Esophagus (tissue), 2 donors: ENCODE results near the gene DERA. TPM values are rescaled to one million over a fixed set of nuclear protein-coding genes. Genes with fewer than 3 reads are reported as not detected.
"Not testable (repeated sequence)": the region's sequence is repeated elsewhere in the genome, so short reads cannot be mapped to it uniquely, and the experiment has no call there.

Experiments used
- H3K27ac ChIP-seq, 2 donors: one replicate each; pipeline ENCODE4 v1.5.1; 2013; ENCODE audit warnings: low read depth in 2 of 2, mild to moderate bottlenecking in 2 of 2, inconsistent platforms in 1 of 2, low read length in 1 of 2, moderate library complexity in 1 of 2
- H3K27me3 ChIP-seq, 2 donors: one replicate each; pipeline ENCODE4 v1.6.1; 2013; ENCODE audit warnings: low read length in 2 of 2, control low read depth in 1 of 2, mild to moderate bottlenecking in 1 of 2; ENCODE audit not compliant: insufficient read depth in 2 of 2, control insufficient read depth in 1 of 2
- H3K36me3 ChIP-seq, 2 donors: one replicate each; pipeline ENCODE4 v1.6.1; 2013; ENCODE audit warnings: low read length in 1 of 2; ENCODE audit not compliant: control insufficient read depth in 2 of 2, insufficient read depth in 2 of 2
- H3K4me1 ChIP-seq, 2 donors: one replicate each; pipeline ENCODE4 v1.6.1; 2013; ENCODE audit warnings: low read length in 1 of 2; ENCODE audit not compliant: control insufficient read depth in 2 of 2, insufficient read depth in 2 of 2
- H3K4me3 ChIP-seq, 2 donors: one replicate each; pipeline ENCODE4 v1.5.1; 2013; ENCODE audit warnings: low read length in 2 of 2, mild to moderate bottlenecking in 2 of 2, low read depth in 1 of 2, moderate library complexity in 1 of 2
- H3K9me3 ChIP-seq, 2 donors: one replicate each; pipeline ENCODE4 v1.6.1; 2013; ENCODE audit warnings: mild to moderate bottlenecking in 2 of 2, low read depth in 1 of 2, low read length in 1 of 2, moderate library complexity in 1 of 2; ENCODE audit not compliant: control insufficient read depth in 2 of 2, insufficient read depth in 1 of 2
- WGBS, 2 donors: extraction: QIAGEN DNeasy Blood & Tissue Kit; methylation state at CpG; one replicate each; pipeline ENCODE4 v1.1.7; 2013; 5-methylcytosine and 5-hydroxymethylcytosine counted together
- polyA plus RNA-seq, 2 donors: library from polyadenylated mRNA; stranded (reverse); fragments of 200-250 nt; gene quantifications; one replicate each; pipeline ENCODE4 v1.2.3, GENCODE V29; 2013
- donor health status: healthy with polysubstance abuse.
- donor health status: Bipolar disorder and iron deficiency.

Gene DERA
- polyA plus RNA-seq, 2 donors = 30.7 to 37.2 TPM

DNA sequence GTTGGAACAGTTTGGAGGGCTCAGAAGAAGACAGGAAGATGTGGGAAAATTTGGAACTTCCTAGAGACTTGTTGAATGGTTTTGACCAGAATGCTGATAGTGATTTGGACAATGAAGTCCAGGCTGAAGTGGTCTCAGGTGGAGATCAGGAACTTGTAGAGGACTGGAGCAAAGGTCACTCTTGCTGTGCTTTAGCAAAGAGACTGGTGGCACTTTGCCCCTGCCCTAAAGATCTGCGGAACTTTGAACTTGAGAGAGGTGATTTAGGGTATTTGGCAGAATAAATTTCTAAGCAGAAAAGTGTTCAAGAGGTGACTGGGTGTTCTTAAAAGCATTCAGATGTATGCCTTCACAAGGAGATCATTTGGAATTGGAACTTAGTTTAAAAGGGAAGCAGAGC lies 102.6 kb downstream of the DERA start:
- not testable (repeated sequence) for H3K4me1 ChIP-seq, H3K36me3 ChIP-seq, H3K9me3 ChIP-seq, H3K27me3 ChIP-seq, H3K27ac ChIP-seq, H3K4me3 ChIP-seq
- WGBS, 2 donors = 88 to 96% methylated on average over 1 of the region's 1 CpG

DNA sequence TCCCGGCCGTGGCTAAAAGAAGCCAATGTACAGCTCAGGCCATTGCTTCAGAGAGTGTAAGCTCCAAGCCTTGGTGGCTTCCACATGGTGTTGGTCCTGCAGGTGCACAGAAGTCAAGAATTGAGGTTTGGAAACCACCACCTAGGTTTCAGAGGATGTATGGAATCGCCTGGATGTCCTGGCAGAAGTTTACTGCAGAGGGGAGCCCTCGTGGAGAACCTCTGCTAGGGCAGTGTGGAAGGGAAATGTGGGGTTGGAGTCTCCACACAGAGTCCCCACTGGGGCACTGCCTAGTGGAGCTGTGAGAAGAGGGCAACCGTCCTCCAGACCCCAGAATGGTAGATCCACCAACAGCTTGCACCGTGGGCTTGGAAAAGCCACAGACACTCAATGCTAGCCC lies 103.3 kb downstream of the DERA start:
- not testable (repeated sequence) for H3K4me3 ChIP-seq, H3K9me3 ChIP-seq, H3K4me1 ChIP-seq, H3K36me3 ChIP-seq, H3K27me3 ChIP-seq, H3K27ac ChIP-seq
- 97 to 100% methylated on average over 6 of the region's 6 CpGs for WGBS, 2 donors

DNA sequence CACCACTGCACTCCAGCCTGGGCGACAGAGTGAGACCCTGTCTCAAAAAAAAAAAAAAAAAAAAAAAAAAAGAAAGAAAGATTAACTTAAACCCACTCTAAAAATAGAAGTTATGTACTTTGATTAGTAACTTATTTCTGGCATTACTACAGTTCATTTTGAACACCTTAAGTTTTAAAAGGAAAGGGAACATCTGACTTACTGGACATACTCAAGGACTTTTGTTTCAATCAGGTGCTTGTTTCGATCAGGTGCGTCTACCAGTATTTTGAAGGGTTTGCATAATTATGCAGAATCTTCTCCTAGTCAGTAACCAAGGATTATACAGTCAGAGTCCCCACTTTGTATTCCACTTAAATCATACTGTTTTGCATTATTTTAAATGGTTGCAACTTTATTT lies 105.6 kb downstream of the DERA start:
- WGBS, 2 donors = 91 to 100% methylated on average over 3 of the region's 3 CpGs
- H3K4me1 ChIP-seq = no peaks in the 10 kb centered on the region
- H3K27me3 ChIP-seq = no peaks in the 10 kb centered on the region
- no peak overlapping the region for H3K27ac ChIP-seq
- peaks cover 0 to 6% of the 10 kb centered on the region in 2 donors for H3K36me3 ChIP-seq
- H3K4me3 ChIP-seq = no peak overlapping the region
- peaks cover 0 to 7% of the 10 kb centered on the region in 2 donors for H3K9me3 ChIP-seq

DNA sequence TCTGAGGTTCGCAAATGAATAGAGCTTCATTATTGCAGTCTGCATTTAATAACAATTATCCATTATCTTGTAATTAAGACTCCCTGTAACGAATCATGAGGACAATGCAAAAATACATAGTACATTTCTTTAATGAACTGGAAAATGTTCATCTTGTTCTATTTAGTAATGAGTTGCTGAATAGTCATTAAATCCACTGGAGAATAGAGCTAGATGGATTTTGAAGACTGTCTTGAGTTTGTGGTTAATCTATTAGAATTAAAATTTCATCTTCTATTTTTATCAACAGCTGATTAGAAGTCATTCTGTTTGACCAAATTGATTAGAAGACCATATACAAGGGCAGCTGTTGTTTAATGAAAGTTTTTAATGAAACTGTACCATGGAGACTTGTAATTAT lies 107.2 kb downstream of the DERA start:
- Histone ChIP-seq H3K4me1 (no peaks in the 10 kb centered on the region), H3K9me3 (peaks cover 0 to 7% of the 10 kb centered on the region in 2 donors), H3K27me3 (no peaks in the 10 kb centered on the region), H3K4me3 (no peak overlapping the region), H3K27ac (no peak overlapping the region), H3K36me3 (peaks cover 0 to 6% of the 10 kb centered on the region in 2 donors)
- WGBS, 2 donors = 96 to 97% methylated on average over 2 of the region's 2 CpGs

DNA sequence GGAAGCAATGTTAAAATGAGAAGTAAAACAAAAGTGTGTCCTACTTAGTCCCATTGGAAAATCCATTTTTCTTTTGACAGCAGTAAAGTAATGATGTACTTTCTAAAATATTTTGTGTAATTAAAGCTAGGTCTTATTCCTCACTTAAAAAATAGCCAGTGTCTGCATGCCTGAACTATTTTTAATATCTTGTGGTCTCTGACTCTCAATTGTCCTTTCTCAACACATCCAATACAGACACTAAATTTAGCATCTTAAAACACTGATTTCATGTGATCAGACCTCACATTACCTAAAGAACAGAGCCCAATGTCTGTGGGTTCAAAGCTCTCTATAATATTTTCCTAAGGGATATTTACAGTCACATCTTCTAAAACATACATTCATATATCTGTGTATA lies 108.0 kb downstream of the DERA start:
- Histone ChIP-seq H3K4me1 (no peaks in the 10 kb centered on the region), H3K36me3 (peaks cover 0 to 5% of the 10 kb centered on the region in 2 donors), H3K9me3 (peaks cover 0 to 6% of the 10 kb centered on the region in 2 donors), H3K27ac (no peak overlapping the region), H3K4me3 (no peak overlapping the region), H3K27me3 (no peaks in the 10 kb centered on the region)

DNA sequence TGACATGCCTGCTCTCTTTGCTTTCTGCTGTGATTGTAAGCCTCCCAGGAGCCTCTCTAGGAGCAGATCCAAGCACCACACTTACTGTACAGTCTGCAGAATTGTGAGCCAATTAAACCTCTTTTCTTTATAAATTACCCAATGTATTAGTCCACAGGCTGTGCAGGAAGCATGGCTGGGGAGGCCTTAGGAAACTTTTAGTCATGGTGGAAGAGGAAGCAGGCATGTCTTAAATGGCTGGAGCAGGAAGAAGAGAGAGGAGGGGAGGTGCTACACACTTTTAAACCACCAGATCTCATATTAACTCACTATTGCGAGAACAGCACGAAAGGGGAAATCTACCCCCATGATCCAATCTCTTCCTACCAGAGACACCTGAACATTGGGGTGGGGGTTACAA lies 108.9 kb downstream of the DERA start:
- 93 to 96% methylated on average over 2 of the region's 2 CpGs for WGBS, 2 donors

DNA sequence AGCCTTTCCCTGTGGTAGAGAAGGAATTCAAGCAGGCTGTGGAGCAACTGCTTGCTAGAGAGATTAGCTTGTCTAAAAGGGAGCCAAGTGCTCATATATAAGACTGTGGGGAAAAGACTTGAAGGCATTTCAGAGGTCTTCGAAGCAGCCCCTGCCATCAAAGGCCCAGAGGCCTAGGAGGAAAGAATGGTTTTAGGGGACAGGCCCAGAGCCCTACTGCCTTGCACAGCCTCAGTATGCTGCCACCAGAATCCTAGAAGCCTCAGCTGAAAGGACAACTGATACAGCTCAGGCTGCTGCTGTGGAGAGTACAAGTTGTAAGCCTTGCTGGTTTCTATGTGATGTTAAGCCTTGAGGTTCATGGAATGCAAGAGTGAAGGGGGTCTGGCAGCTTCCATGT lies 109.9 kb downstream of the DERA start:
- Histone ChIP-seq H3K4me1 (no peaks in the 10 kb centered on the region), H3K27ac (no peak overlapping the region), H3K4me3 (no peak overlapping the region), H3K9me3 (no peaks in the 10 kb centered on the region), H3K36me3 (no peaks in the 10 kb centered on the region), H3K27me3 (no peaks in the 10 kb centered on the region)
- 98 to 100% methylated on average over 1 of the region's 1 CpG for WGBS, 2 donors

More for the DNA sequence above, 108.9 kb downstream of the DERA start:
- Histone ChIP-seq H3K9me3 (no peaks in the 10 kb centered on the region), H3K4me1 (no peaks in the 10 kb centered on the region), H3K4me3 (no peak overlapping the region), H3K27ac (no peak overlapping the region), H3K36me3 (no peaks in the 10 kb centered on the region), H3K27me3 (no peaks in the 10 kb centered on the region)

DNA sequence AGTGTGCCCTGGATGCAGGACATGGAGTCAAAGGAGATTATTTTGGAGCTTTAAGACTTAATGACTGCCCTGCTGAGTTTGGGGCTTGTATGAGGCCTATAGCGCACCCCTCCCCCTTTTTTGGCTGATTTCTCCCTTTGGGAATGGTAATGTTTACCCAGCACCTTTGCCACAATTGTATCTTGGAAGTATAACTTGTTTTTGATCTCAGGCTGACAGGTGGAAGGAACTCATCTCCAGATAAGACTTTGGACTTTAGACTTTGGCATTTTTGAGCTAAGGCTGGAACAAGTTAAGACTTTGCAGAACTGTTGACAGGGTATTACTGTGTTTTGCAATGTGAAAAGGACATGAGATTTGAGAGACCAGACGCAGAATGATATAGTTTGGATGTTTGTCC lies 110.5 kb downstream of the DERA start:
- Histone ChIP-seq H3K27me3 (no peaks in the 10 kb centered on the region), H3K4me3 (no peak overlapping the region)
- WGBS, 2 donors = 77 to 91% methylated on average over 2 of the region's 2 CpGs

DNA sequence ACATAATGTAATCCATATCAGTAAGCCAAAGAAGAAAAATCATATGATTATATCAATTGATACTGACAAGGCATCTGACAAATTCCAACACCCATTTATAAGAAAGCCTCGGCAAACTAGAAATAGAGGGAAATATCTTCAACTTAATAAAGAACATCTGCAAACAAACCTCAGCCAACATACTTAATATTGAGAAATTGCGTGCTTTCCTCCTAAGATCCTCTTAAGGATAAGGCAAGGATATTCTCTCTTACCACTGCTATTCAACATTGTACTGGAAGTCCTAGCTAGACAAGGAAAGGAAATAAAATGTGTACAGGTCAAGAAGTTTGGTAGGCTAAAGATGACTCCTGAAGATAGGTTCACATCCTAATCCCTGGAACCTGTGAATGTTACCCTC lies 115.9 kb downstream of the DERA start:
- H3K9me3 ChIP-seq = no peaks in the 10 kb centered on the region
- 83 to 88% methylated on average over 2 of the region's 2 CpGs for WGBS, 2 donors

More for the DNA sequence above, 110.5 kb downstream of the DERA start:
- H3K36me3 ChIP-seq = no peaks in the 10 kb centered on the region
- no peaks in the 10 kb centered on the region for H3K4me1 ChIP-seq
- H3K9me3 ChIP-seq = no peaks in the 10 kb centered on the region
- H3K27ac ChIP-seq = no peak overlapping the region

DNA sequence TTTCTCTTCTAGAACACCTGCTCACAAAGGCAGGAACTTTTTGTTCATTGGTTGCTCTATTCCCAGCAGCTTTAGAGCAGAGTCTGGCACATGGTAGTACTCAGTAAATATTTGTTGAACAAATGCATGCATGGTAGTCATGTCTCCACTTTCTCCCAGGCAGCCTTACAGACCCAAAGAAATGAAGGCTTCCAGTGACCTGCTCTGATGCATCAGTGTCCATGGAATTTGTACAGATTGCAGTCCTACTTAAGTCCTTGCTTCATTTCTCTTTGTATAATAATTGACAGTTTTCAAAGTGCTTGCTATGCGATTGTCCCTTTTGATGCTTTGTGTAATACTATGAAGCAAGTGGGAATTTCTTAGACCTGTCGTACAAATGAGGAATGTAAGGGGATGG lies 119.6 kb downstream of the DERA start:
- H3K4me3 ChIP-seq = no peak overlapping the region
- 92 to 95% methylated on average over 2 of the region's 2 CpGs for WGBS, 2 donors

More for the DNA sequence above, 115.9 kb downstream of the DERA start:
- H3K4me3 ChIP-seq = no peak overlapping the region
- no peaks in the 10 kb centered on the region for H3K27me3 ChIP-seq
- no peak overlapping the region for H3K27ac ChIP-seq
- no peaks in the 10 kb centered on the region for H3K4me1 ChIP-seq
- H3K36me3 ChIP-seq = no peaks in the 10 kb centered on the region

More for the DNA sequence above, 119.6 kb downstream of the DERA start:
- no peaks in the 10 kb centered on the region for H3K4me1 ChIP-seq
- no peaks in the 10 kb centered on the region for H3K9me3 ChIP-seq
- no peak overlapping the region for H3K27ac ChIP-seq
- H3K36me3 ChIP-seq = peaks cover 0 to 3% of the 10 kb centered on the region in 2 donors
- H3K27me3 ChIP-seq = no peaks in the 10 kb centered on the region
